ENCODE results near the gene UPK1B.

GRCh38 chr3:119240101-119240590 lies 66.7 kb downstream of the UPK1B start:
- no peak for TF ChIP-seq POLR2AphosphoS5 (IDR thresholded peaks at IDR 0.05)
- TF ChIP-seq CTCF (IDR thresholded peaks at IDR 0.05): no peak
- no peak for TF ChIP-seq POLR2A (IDR thresholded peaks at IDR 0.05)

Data from sigmoid colon (tissue), 4 donors.